Osteoblast (primary cell): ENCODE results near the gene ATP6V1F. TPM values are rescaled to one million over a fixed set of nuclear protein-coding genes. Genes with fewer than 3 reads are reported as not detected.

ENCODE experiments used
- DNase-seq: peaks from one replicate; pipeline ENCODE4 v3.0.0; 2011; ENCODE audit warnings: low spot score, mixed read lengths; ENCODE audit not compliant: insufficient read length; ENCODE audit errors: missing footprints
- H2AFZ ChIP-seq: 2 replicates; pipeline ENCODE4 v1.6.0; 2011; ENCODE audit warnings: mild to moderate bottlenecking, low read length
- H3K27ac ChIP-seq: 2 replicates; pipeline ENCODE4 v1.5.1; 2011; ENCODE audit warnings: mild to moderate bottlenecking, low read depth, low read length, moderate library complexity
- H3K27me3 ChIP-seq: 2 replicates; pipeline ENCODE4 v1.6.0; 2012; ENCODE audit warnings: mild to moderate bottlenecking, control low read depth, inconsistent platforms, low read length, moderate library complexity; ENCODE audit not compliant: insufficient read depth
- H3K36me3 ChIP-seq: 2 replicates; pipeline ENCODE4 v1.5.1; 2011; ENCODE audit warnings: mild to moderate bottlenecking, low read length, control low read depth, moderate library complexity; ENCODE audit not compliant: insufficient read depth
- H3K4me1 ChIP-seq: 2 replicates; pipeline ENCODE4 v1.5.1; 2011; ENCODE audit warnings: mild to moderate bottlenecking, low read length, control low read depth, moderate library complexity; ENCODE audit not compliant: insufficient read depth
- H3K4me2 ChIP-seq: 2 replicates; pipeline ENCODE4 v1.6.0; 2011; ENCODE audit warnings: mild to moderate bottlenecking, low read length; ENCODE audit not compliant: insufficient read depth
- H3K4me3 ChIP-seq: fragments of 200-600 bp; sonication (generic); 3 replicates; pipeline ENCODE4 v1.5.1; 2012; ENCODE audit warnings: mild to moderate bottlenecking, low read length, inconsistent platforms; ENCODE audit not compliant: insufficient read depth
- H3K79me2 ChIP-seq: 2 replicates; pipeline ENCODE4 v1.6.0; 2012; ENCODE audit warnings: mild to moderate bottlenecking, low read length, control low read depth, inconsistent platforms; ENCODE audit not compliant: insufficient read depth
- H3K9me3 ChIP-seq: 2 replicates; pipeline ENCODE4 v1.5.1; 2011; ENCODE audit warnings: low read depth, low read length, control low read depth
- H4K20me1 ChIP-seq: 2 replicates; pipeline ENCODE4 v1.6.0; 2012; ENCODE audit warnings: mild to moderate bottlenecking, low read length, control low read depth; ENCODE audit not compliant: insufficient read depth
- CTCF ChIP-seq: IDR thresholded peaks from 2 replicates; pipeline ENCODE4 v1.5.1; 2011; ENCODE audit warnings: mild to moderate bottlenecking, low read depth, low read length, moderate library complexity; ENCODE audit errors: extremely low read depth
- total RNA-seq: library from RNA; depleted of rRNA; stranded (reverse); fragments of >200 nt; gene quantifications from 2 replicates; pipeline ENCODE4 v1.2.3, GENCODE V29; 2012

Gene ATP6V1F
- total RNA-seq, 1 donor = 91.9 TPM

DNA sequence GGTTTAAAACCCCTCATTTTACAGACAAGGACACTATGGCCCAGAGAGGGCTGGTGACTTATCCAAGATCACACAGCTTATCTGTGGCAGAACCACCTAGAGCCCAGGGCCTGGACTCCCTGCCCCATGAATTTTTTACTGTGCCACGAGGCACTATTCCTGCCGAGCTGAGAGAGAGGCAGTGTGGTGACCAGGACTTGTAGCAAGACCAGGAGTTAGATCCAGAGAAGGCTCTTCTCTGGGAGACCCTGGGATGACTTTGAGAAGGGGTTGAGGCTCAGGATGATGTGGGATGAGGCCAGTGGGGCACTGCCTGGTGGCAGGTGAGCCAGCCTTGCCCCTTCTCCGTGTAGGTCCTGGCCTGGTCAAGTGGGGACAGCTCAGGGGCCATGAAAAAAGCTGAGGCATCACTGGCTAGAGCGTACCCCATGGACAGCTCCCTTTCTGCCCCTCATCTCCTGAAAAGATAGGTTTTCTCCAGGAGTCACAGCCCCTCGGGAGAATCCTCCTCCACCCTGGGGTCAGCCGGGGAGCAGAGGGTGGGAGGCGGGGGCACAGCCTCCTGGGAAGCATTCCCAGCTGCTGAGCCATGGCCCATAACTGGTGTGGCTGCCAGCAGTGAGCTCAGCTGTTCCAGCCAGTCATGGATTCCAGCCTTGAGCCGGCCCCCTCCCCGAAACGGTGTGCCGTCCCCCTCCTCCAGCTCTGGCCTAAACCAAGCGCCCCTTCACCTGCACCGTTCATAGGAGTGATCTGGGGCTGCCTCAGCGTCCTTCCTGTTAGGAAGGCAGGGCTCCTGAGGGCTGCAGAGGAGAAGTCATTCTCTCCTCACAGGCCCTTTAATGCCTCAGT is 26.6 kb upstream of the ATP6V1F start:
- Histone ChIP-seq H3K4me3 (peak overlapping the region; percentile 29), H3K4me1 (peaks cover 44% of the 10 kb centered on the region), H3K4me2 (peak overlapping the region; percentile 40), H3K79me2 (peaks cover 90% of the 10 kb centered on the region), H3K36me3 (peaks cover 64% of the 10 kb centered on the region), H3K9me3 (no peaks in the 10 kb centered on the region), H3K27me3 (no peaks in the 10 kb centered on the region), H4K20me1 (peaks cover 77% of the 10 kb centered on the region), H2AFZ (no peak overlapping the region), H3K27ac (peak overlapping the region; percentile 84)
- peak; percentile 99 for DNase-seq
- no peak for TF ChIP-seq CTCF

DNA sequence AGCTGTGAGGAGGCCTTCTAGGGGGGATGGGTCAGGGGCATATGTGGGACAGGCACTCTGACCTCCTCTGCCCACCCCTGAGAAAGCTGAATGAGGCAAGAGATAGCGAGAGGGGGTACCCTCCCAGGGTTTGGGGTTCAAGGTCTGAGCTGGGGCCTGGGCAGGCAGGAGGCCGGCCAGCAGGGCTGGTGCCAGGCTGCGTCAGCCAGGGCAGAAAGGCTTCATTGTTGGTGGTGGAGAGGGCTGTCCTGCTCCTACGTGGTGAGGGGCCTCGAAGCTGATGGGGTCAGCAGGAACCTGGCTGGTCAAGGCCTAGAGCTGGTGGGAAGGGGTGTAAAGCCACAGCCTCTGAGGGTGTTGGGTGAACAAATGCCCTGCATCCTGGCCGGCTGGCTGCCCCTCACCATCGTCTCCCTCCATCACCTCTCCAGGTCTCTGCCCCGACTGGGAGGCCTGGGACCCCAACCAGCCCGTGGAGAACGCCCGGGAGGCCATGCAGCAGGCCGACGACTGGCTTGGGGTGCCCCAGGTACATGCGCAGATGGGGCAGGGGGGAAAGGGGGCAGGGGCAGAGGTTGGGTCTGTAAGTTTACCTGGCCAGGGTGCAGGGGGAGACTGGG is 25.8 kb upstream of the ATP6V1F start:
- no peak for TF ChIP-seq CTCF
- Histone ChIP-seq H2AFZ (no peak overlapping the region), H3K27ac (peak overlapping the region; percentile 84), H3K79me2 (peaks cover 82% of the 10 kb centered on the region), H3K27me3 (no peaks in the 10 kb centered on the region), H4K20me1 (peaks cover 78% of the 10 kb centered on the region), H3K4me3 (no peak overlapping the region), H3K9me3 (no peaks in the 10 kb centered on the region), H3K4me1 (peaks cover 48% of the 10 kb centered on the region), H3K36me3 (peaks cover 72% of the 10 kb centered on the region), H3K4me2 (peak overlapping the region; percentile 34)
- peak; percentile 84 for DNase-seq

GRCh38 chr7:128837521-128837921 is 25.1 kb upstream of the ATP6V1F start:
- Histone ChIP-seq H4K20me1 (peaks cover 79% of the 10 kb centered on the region), H3K79me2 (peaks cover 75% of the 10 kb centered on the region), H3K4me2 (no peak overlapping the region), H3K4me1 (peaks cover 44% of the 10 kb centered on the region), H3K27me3 (no peaks in the 10 kb centered on the region), H3K9me3 (no peaks in the 10 kb centered on the region), H3K27ac (peak overlapping the region; percentile 37), H3K4me3 (no peak overlapping the region), H3K36me3 (peaks cover 78% of the 10 kb centered on the region), H2AFZ (no peak overlapping the region)
- no peak for TF ChIP-seq CTCF
- peak; percentile 65 for DNase-seq
